GOT3 (cell line): ENCODE measurements around the gene PKNOX1.
"Not testable (repeated sequence)": the region's sequence is repeated elsewhere in the genome, so short reads cannot be mapped to it uniquely, and the experiment has no call there.

ENCODE experiments used
- DNase-seq: peaks from one replicate; lab custom pipeline; 2025; ENCODE audit warnings: mixed read lengths; lab: John Stamatoyannopoulos, UW

PKNOX1 gene

GRCh38 chr21:42986125-42986783, 11.9 kb downstream of the PKNOX1 start:
- no peak for DNase-seq

GRCh38 chr21:42988236-42988965, 14.0 kb downstream of the PKNOX1 start:
- no peak for DNase-seq

- DNase-seq: not testable (repeated sequence)
Measured at GRCh38 chr21:42989370-42989769, 15.0 kb downstream of the PKNOX1 start.

GRCh38 chr21:42989816-42990650, 15.7 kb downstream of the PKNOX1 start:
- no peak for DNase-seq

- no peak for DNase-seq
Measured at GRCh38 chr21:42991992-42992740, 17.8 kb downstream of the PKNOX1 start.

- DNase-seq: no peak
Measured at GRCh38 chr21:42993051-42993712, 18.8 kb downstream of the PKNOX1 start.

GRCh38 chr21:42997053-42997452, 22.7 kb downstream of the PKNOX1 start:
- DNase-seq: no peak

- DNase-seq: not testable (repeated sequence)
Measured at GRCh38 chr21:42997983-42998382, 23.6 kb downstream of the PKNOX1 start.

- DNase-seq: not testable (repeated sequence)
Measured at GRCh38 chr21:42999152-42999551, 24.8 kb downstream of the PKNOX1 start.

- not testable (repeated sequence) for DNase-seq
Measured at GRCh38 chr21:43000041-43000440, 25.7 kb downstream of the PKNOX1 start.

GRCh38 chr21:43001316-43001715, 27.0 kb downstream of the PKNOX1 start:
- DNase-seq: no peak

- DNase-seq: no peak
Measured at GRCh38 chr21:43004926-43005325, 30.6 kb downstream of the PKNOX1 start.

- no peak for DNase-seq
Measured at GRCh38 chr21:43005635-43006034, 31.3 kb downstream of the PKNOX1 start.

GRCh38 chr21:43006051-43006873, 31.9 kb downstream of the PKNOX1 start:
- not testable (repeated sequence) for DNase-seq

- no peak for DNase-seq
Measured at GRCh38 chr21:43006874-43007208, 32.5 kb downstream of the PKNOX1 start.

- no peak for DNase-seq
Measured at GRCh38 chr21:43012596-43012995, 38.2 kb downstream of the PKNOX1 start.

GRCh38 chr21:43015906-43016540, 41.7 kb downstream of the PKNOX1 start:
- DNase-seq: no peak

- no peak for DNase-seq
Measured at GRCh38 chr21:43016728-43017127, 42.4 kb downstream of the PKNOX1 start.

GRCh38 chr21:43018519-43018918, 44.2 kb downstream of the PKNOX1 start:
- no peak for DNase-seq

GRCh38 chr21:43020177-43020576, 45.8 kb downstream of the PKNOX1 start:
- DNase-seq: no peak
